CD8-positive, alpha-beta memory T cell (primary cell): ENCODE data around the gene RAB27A. TPM values are rescaled to one million over a fixed set of nuclear protein-coding genes. Genes with fewer than 3 reads are reported as not detected.
A peak's percentile ranks its signal among the peaks of the same experiment; 100 is the strongest.
"Not testable (repeated sequence)": the region's sequence is repeated elsewhere in the genome, so short reads cannot be mapped to it uniquely, and the experiment has no call there.

Source experiments
- CTCF ChIA-PET: fragments of 350-600 bp; sonication (Branson Sonifier 250); formaldehyde crosslinking; loops from one replicate; lab custom pipeline; 2021; ENCODE audit warnings: antibody characterized with exemption; lab: Charles Lee
- POLR2A ChIA-PET: fragments of 350-600 bp; sonication (Branson Sonifier 250); formaldehyde crosslinking; loops from one replicate; lab custom pipeline; 2021; ENCODE audit warnings: antibody characterized with exemption; lab: Charles Lee
- DNase-seq, 5 donors: peaks; one replicate each; pipeline versions ENCODE4 v3.0.0 to v3.0.0-alpha.2; 2020 to 2022; ENCODE audit warnings: mixed read lengths in 1 of 5
- H3K27ac ChIP-seq: one replicate; pipeline ENCODE4 v1.7.0; 2013; ENCODE audit warnings: low read depth, mild to moderate bottlenecking, low read length, moderate library complexity
- H3K27me3 ChIP-seq: 2 replicates; pipeline ENCODE4 v1.7.0; 2013; ENCODE audit warnings: low read length, mild to moderate bottlenecking; ENCODE audit not compliant: insufficient read depth, poor library complexity, severe bottlenecking
- H3K36me3 ChIP-seq: 2 replicates; pipeline ENCODE4 v1.7.0; 2013; ENCODE audit warnings: mild to moderate bottlenecking, low read length, moderate library complexity; ENCODE audit not compliant: insufficient read depth
- H3K4me1 ChIP-seq: 2 replicates; pipeline ENCODE4 v1.7.0; 2013; ENCODE audit warnings: mild to moderate bottlenecking, low read length, moderate library complexity; ENCODE audit not compliant: insufficient read depth
- H3K4me3 ChIP-seq: 2 replicates; pipeline ENCODE4 v1.7.0; 2013; ENCODE audit warnings: mild to moderate bottlenecking, low read length
- H3K9me3 ChIP-seq: 2 replicates; pipeline ENCODE4 v1.7.0; 2013; ENCODE audit warnings: mild to moderate bottlenecking, low read length
- H3K27ac Mint-ChIP-seq, 8 donors: one replicate each; pipeline ENCODE4 v1.8.0; 2020 to 2021; ENCODE audit warnings: mixed read lengths in 8 of 8, mild to moderate bottlenecking in 6 of 8, inconsistent platforms in 3 of 8, moderate library complexity in 3 of 8
- H3K27me3 Mint-ChIP-seq, 2 donors: one replicate each; pipeline ENCODE4 v1.8.0; 2020 to 2021; ENCODE audit warnings: mixed read lengths in 2 of 2, mild to moderate bottlenecking in 1 of 2, moderate library complexity in 1 of 2
- H3K36me3 Mint-ChIP-seq, 3 donors: one replicate each; pipeline ENCODE4 v1.8.0; 2020 to 2021; ENCODE audit warnings: mixed read lengths in 3 of 3, inconsistent platforms in 1 of 3, mild to moderate bottlenecking in 1 of 3
- H3K4me1 Mint-ChIP-seq, 3 donors: one replicate each; pipeline ENCODE4 v1.8.0; 2020 to 2021; ENCODE audit warnings: mixed read lengths in 3 of 3, inconsistent platforms in 1 of 3, mild to moderate bottlenecking in 1 of 3
- H3K4me3 Mint-ChIP-seq, 7 donors: one replicate each; pipeline ENCODE4 v1.8.0; 2020 to 2021; ENCODE audit warnings: mixed read lengths in 7 of 7, mild to moderate bottlenecking in 6 of 7, moderate library complexity in 4 of 7, inconsistent platforms in 2 of 7
- H3K9me3 Mint-ChIP-seq, 5 donors: one replicate each; pipeline ENCODE4 v1.8.0; 2020 to 2022; ENCODE audit warnings: mixed read lengths in 5 of 5, mild to moderate bottlenecking in 3 of 5, moderate library complexity in 2 of 5, inconsistent platforms in 1 of 5
- polyA plus RNA-seq: library from polyadenylated mRNA; unstranded; fragments of 300-500 nt; fragmentation: Illumina TruSeq; gene quantifications from one replicate; pipeline ENCODE4 v1.2.3, GENCODE V29; 2021
- total RNA-seq, 2 experiments: library from RNA; stranded (reverse); gene quantifications; one replicate each; pipeline ENCODE4 v1.2.3, GENCODE V29; 2021

Gene RAB27A
- total and polyA plus RNA-seq, 3 experiments from 2014 or later: 132 to 195 (median 187) TPM

GRCh38 chr15:55288006-55288717, 1.5 kb downstream of the RAB27A start:
- H3K27me3 ChIP-seq: no peaks in the 10 kb centered on the region
- Mint-ChIP-seq H3K27me3 (no peaks in the 10 kb centered on the region), H3K4me3 (peak overlapping the region; percentile 90 to 99 (median 97)), H3K36me3 (peaks cover 0 to 31% (median 4%) of the 10 kb centered on the region in 3 donors), H3K9me3 (no peaks in the 10 kb centered on the region), H3K4me1 (peaks cover 53 to 64% (median 63%) of the 10 kb centered on the region in 3 donors), H3K27ac (peak overlapping the region; percentile 94 to 99 (median 95))
- no peak for DNase-seq
- H3K4me3 ChIP-seq: peak overlapping the region; percentile 87
- ChIA-PET POLR2A (interaction anchor here (0.7 to 1.9 kb wide), 5 partner anchors 11 to 97 kb away, joined by 3 to 8 read pairs (median 4); no protein-coding TSS in a partner anchor), CTCF (interaction anchor here (1.2 to 2.6 kb wide), 5 partner anchors 11 to 70 kb away, joined by 3 to 10 read pairs (median 3); no protein-coding TSS in a partner anchor)
- peak overlapping the region; percentile 91 for H3K27ac ChIP-seq
- H3K36me3 ChIP-seq: no peaks in the 10 kb centered on the region
- no peaks in the 10 kb centered on the region for H3K9me3 ChIP-seq
- peaks cover 39% of the 10 kb centered on the region for H3K4me1 ChIP-seq

GRCh38 chr15:55286442-55287189, 3.0 kb downstream of the RAB27A start:
- Mint-ChIP-seq H3K4me3 (peak overlapping the region; percentile 90 to 99 (median 97)), H3K36me3 (peaks cover 0 to 31% (median 4%) of the 10 kb centered on the region in 3 donors), H3K27ac (peak overlapping the region; percentile 88 to 99 (median 96)), H3K4me1 (peaks cover 69 to 79% (median 79%) of the 10 kb centered on the region in 3 donors)
- peaks cover 55% of the 10 kb centered on the region for H3K4me1 ChIP-seq
- not testable (repeated sequence) for H3K9me3 ChIP-seq, H3K27ac ChIP-seq, H3K36me3 ChIP-seq, H3K27me3 ChIP-seq, H3K27me3 Mint-ChIP-seq, H3K9me3 Mint-ChIP-seq, DNase-seq, H3K4me3 ChIP-seq
- POLR2A ChIA-PET: interaction anchor here (1.0 to 1.7 kb wide), 2 partner anchors 17 to 19 kb away, joined by 4 to 8 read pairs; no protein-coding TSS in a partner anchor
- CTCF ChIA-PET: interaction anchor here (1.2 to 1.4 kb wide), 5 partner anchors 9 to 59 kb away, joined by 3 to 8 read pairs (median 3); no protein-coding TSS in a partner anchor

- H3K27me3 Mint-ChIP-seq: no peaks in the 10 kb centered on the region
- H3K9me3 Mint-ChIP-seq: no peaks in the 10 kb centered on the region
- Histone ChIP-seq H3K9me3 (no peaks in the 10 kb centered on the region), H3K4me1 (peaks cover 71% of the 10 kb centered on the region), H3K27ac (no peak overlapping the region), H3K4me3 (no peak overlapping the region), H3K36me3 (no peaks in the 10 kb centered on the region), H3K27me3 (no peaks in the 10 kb centered on the region)
- peaks cover 86 to 95% (median 95%) of the 10 kb centered on the region in 3 donors for H3K4me1 Mint-ChIP-seq
- peak overlapping the region; percentile 86 to 99 (median 96) for H3K27ac Mint-ChIP-seq
- no peak for DNase-seq
- H3K4me3 Mint-ChIP-seq: peak overlapping the region; percentile 77 to 99 (median 97)
- ChIA-PET CTCF (no interaction called here), POLR2A (interaction anchor here (0.7 to 1.9 kb wide), 3 partner anchors 14 to 34 kb away, joined by 3 to 8 read pairs (median 4); partner anchors contain the start of genes PIGB and PIGBOS1)
- H3K36me3 Mint-ChIP-seq: peaks cover 0 to 29% (median 4%) of the 10 kb centered on the region in 3 donors
Measured at GRCh38 chr15:55284426-55284825, 5.2 kb downstream of the RAB27A start.

GRCh38 chr15:55283379-55284147, 6.0 kb downstream of the RAB27A start:
- Histone ChIP-seq H3K36me3 (no peaks in the 10 kb centered on the region), H3K4me1 (peaks cover 75% of the 10 kb centered on the region), H3K27me3 (no peaks in the 10 kb centered on the region), H3K27ac (peak overlapping the region; percentile 67), H3K9me3 (no peaks in the 10 kb centered on the region), H3K4me3 (no peak overlapping the region)
- no peak for DNase-seq
- peaks cover 93 to 99% (median 99%) of the 10 kb centered on the region in 3 donors for H3K4me1 Mint-ChIP-seq
- H3K27me3 Mint-ChIP-seq: no peaks in the 10 kb centered on the region
- CTCF ChIA-PET: interaction anchor here (2.0 kb wide), 1 partner anchor 14 kb away, joined by 9 read pairs; no protein-coding TSS in a partner anchor
- POLR2A ChIA-PET: no interaction called here
- H3K36me3 Mint-ChIP-seq: peaks cover 0 to 21% (median 4%) of the 10 kb centered on the region in 3 donors
- H3K27ac Mint-ChIP-seq: peak overlapping the region; percentile 94 to 99 (median 96)
- H3K9me3 Mint-ChIP-seq: no peaks in the 10 kb centered on the region
- H3K4me3 Mint-ChIP-seq: peak overlapping the region; percentile 53 to 88 (median 80)

GRCh38 chr15:55282284-55282833, 7.3 kb downstream of the RAB27A start:
- H3K4me1 ChIP-seq: peaks cover 84% of the 10 kb centered on the region
- CTCF ChIA-PET: interaction anchor here (0.8 to 2.0 kb wide), 8 partner anchors 9 to 85 kb away, joined by 3 to 9 read pairs (median 4); partner anchors contain the start of genes PIGB, PIGBOS1 and RSL24D1
- no peaks in the 10 kb centered on the region for H3K36me3 ChIP-seq
- peak overlapping the region; percentile 18 for H3K4me3 ChIP-seq
- H3K9me3 ChIP-seq: no peaks in the 10 kb centered on the region
- POLR2A ChIA-PET: interaction anchor here (0.5 to 1.5 kb wide), 7 partner anchors 9 to 86 kb away, joined by 3 to 12 read pairs (median 3); partner anchors contain the start of gene RSL24D1
- H3K27ac Mint-ChIP-seq: peak overlapping the region; percentile 94 to 99 (median 96)
- H3K4me3 Mint-ChIP-seq: peak overlapping the region; percentile 53 to 88 (median 80)
- H3K27me3 ChIP-seq: no peaks in the 10 kb centered on the region
- H3K27me3 Mint-ChIP-seq: no peaks in the 10 kb centered on the region
- peaks cover 94 to 100% (median 99%) of the 10 kb centered on the region in 3 donors for H3K4me1 Mint-ChIP-seq
- H3K36me3 Mint-ChIP-seq: peaks cover 0 to 13% (median 4%) of the 10 kb centered on the region in 3 donors
- peak in 4 of 5 donors; percentile 8 to 55 (median 32) for DNase-seq
- no peaks in the 10 kb centered on the region for H3K9me3 Mint-ChIP-seq
- peak overlapping the region; percentile 67 for H3K27ac ChIP-seq

GRCh38 chr15:55281517-55282228, 7.9 kb downstream of the RAB27A start:
- H3K9me3 Mint-ChIP-seq: no peaks in the 10 kb centered on the region
- Histone ChIP-seq H3K27me3 (no peaks in the 10 kb centered on the region), H3K4me3 (no peak overlapping the region), H3K9me3 (no peaks in the 10 kb centered on the region), H3K27ac (peak overlapping the region; percentile 67), H3K4me1 (peaks cover 90% of the 10 kb centered on the region), H3K36me3 (no peaks in the 10 kb centered on the region)
- ChIA-PET CTCF (interaction anchor here (0.6 to 2.0 kb wide), 9 partner anchors 9 to 84 kb away, joined by 3 to 9 read pairs (median 4); partner anchors contain the start of genes PIGB, PIGBOS1 and RSL24D1), POLR2A (interaction anchor here (0.7 to 1.5 kb wide), 6 partner anchors 14 to 85 kb away, joined by 3 to 12 read pairs (median 4); partner anchors contain the start of gene RSL24D1)
- peaks cover 96 to 100% (median 99%) of the 10 kb centered on the region in 3 donors for H3K4me1 Mint-ChIP-seq
- peaks cover 0 to 11% (median 0%) of the 10 kb centered on the region in 3 donors for H3K36me3 Mint-ChIP-seq
- H3K27me3 Mint-ChIP-seq: no peaks in the 10 kb centered on the region
- H3K27ac Mint-ChIP-seq: peak overlapping the region; percentile 94 to 99 (median 96)
- peak overlapping the region; percentile 53 to 88 (median 80) for H3K4me3 Mint-ChIP-seq
- no peak for DNase-seq
